OCI-LY7 (cell line): ENCODE data around the gene ZMYND11. TPM values are rescaled to one million over a fixed set of nuclear protein-coding genes. Genes with fewer than 3 reads are reported as not detected.

Source experiments
- BruUV-seq: library from RNA; stranded (reverse); fragments of 400-500 nt; replicated peaks from 2 replicates; lab custom pipeline; 2021; lab: Mats Ljungman, UMichigan
- CTCF ChIA-PET: fragments of 300-600 bp; sonication (Branson Sonifier 250); formaldehyde crosslinking; loops from one replicate; lab custom pipeline; 2022; ENCODE audit warnings: antibody characterized with exemption; ENCODE audit not compliant: unreplicated experiment; lab: Charles Lee
- POLR2A ChIA-PET: fragments of 300-600 bp; sonication (Branson Sonifier 250); formaldehyde crosslinking; loops from one replicate; lab custom pipeline; 2022; ENCODE audit warnings: antibody characterized with exemption; lab: Charles Lee
- DNase-seq: peaks from one replicate; pipeline ENCODE4 v3.0.0-alpha.2; 2015; ENCODE audit warnings: low spot score
- H2AFZ ChIP-seq: fragments of 200-600 bp; sonication (generic), shearing (Covaris generic); 2 replicates; pipeline ENCODE4 v1.6.1; 2014; ENCODE audit warnings: mild to moderate bottlenecking, antibody characterized with exemption, low read length, moderate library complexity
- H3K27ac ChIP-seq: fragments of 200-600 bp; sonication (generic); 2 replicates; pipeline ENCODE4 v1.5.1; 2014; ENCODE audit warnings: mixed run types, low read depth, mild to moderate bottlenecking, moderate library complexity, low read length, inconsistent platforms; ENCODE audit not compliant: poor library complexity, severe bottlenecking
- H3K36me3 ChIP-seq: fragments of 200-600 bp; sonication (generic); 2 replicates; pipeline ENCODE4 v1.6.1; 2014; ENCODE audit warnings: mild to moderate bottlenecking, antibody characterized with exemption, low read length, moderate library complexity, mixed read lengths; ENCODE audit not compliant: insufficient read depth
- H3K4me1 ChIP-seq: fragments of 200-600 bp; sonication (generic); 2 replicates; pipeline ENCODE4 v1.5.1; 2014; ENCODE audit warnings: mild to moderate bottlenecking, low read length; ENCODE audit not compliant: insufficient read depth, poor library complexity, severe bottlenecking
- H3K4me2 ChIP-seq: fragments of 200-600 bp; sonication (generic); 2 replicates; pipeline ENCODE4 v1.6.1; 2014; ENCODE audit warnings: mild to moderate bottlenecking, low read length
- H3K4me3 ChIP-seq: fragments of 200-600 bp; sonication (generic); 2 replicates; pipeline ENCODE4 v1.5.1; 2014; ENCODE audit warnings: mild to moderate bottlenecking, low read depth, low read length; ENCODE audit not compliant: poor library complexity, severe bottlenecking
- H3K79me2 ChIP-seq: fragments of 200-600 bp; sonication (generic); 2 replicates; pipeline ENCODE4 v1.6.1; 2016; ENCODE audit warnings: low read depth, mild to moderate bottlenecking, low read length, moderate library complexity, mixed read lengths; ENCODE audit not compliant: insufficient read depth
- H3K9me2 ChIP-seq: fragments of 200-600 bp; sonication (generic); 2 replicates; pipeline ENCODE4 v1.6.1; 2016; ENCODE audit warnings: mild to moderate bottlenecking, low read length, mixed read lengths; ENCODE audit not compliant: insufficient read depth
- H3K9me3 ChIP-seq: fragments of 200-600 bp; sonication (generic); 2 replicates; pipeline ENCODE4 v1.6.1; 2014; ENCODE audit warnings: mild to moderate bottlenecking, mixed run types, low read length, mixed read lengths
- H4K20me1 ChIP-seq: fragments of 200-600 bp; sonication (generic); 2 replicates; pipeline ENCODE4 v1.6.1; 2014; ENCODE audit warnings: mild to moderate bottlenecking, antibody characterized with exemption, low read length, moderate library complexity, mixed read lengths; ENCODE audit not compliant: insufficient read depth
- CTCF ChIP-seq: fragments of 200-600 bp; sonication (generic); conservative IDR thresholded peaks from 2 replicates; pipeline ENCODE4 v1.5.1; 2014; ENCODE audit warnings: mild to moderate bottlenecking, antibody characterized with exemption, low read length, moderate library complexity, mixed read lengths
- EZH2phosphoT487 ChIP-seq: fragments of 200-600 bp; sonication (generic); IDR thresholded peaks from 2 replicates; pipeline ENCODE4 v1.6.1; 2018; ENCODE audit warnings: low read depth, borderline replicate concordance, mild to moderate bottlenecking, mixed run types, antibody characterized with exemption, low read length, moderate library complexity, mixed read lengths
- intact Hi-C: fragments of 100-400 bp; cut with micrococcal nuclease; formaldehyde crosslinking; loops from one replicate; pipeline ENCODE4 v1.10.0; 2022; ENCODE audit not compliant: unreplicated experiment
- total RNA-seq, 2 experiments: library from RNA; depleted of rRNA in 1 of 2; stranded (reverse); fragments of >200 nt in 1 of 2; shearing (Covaris generic) in 1 of 2; gene quantifications; 2 replicates each; pipeline ENCODE4 v1.2.3, GENCODE V29; 2014 to 2022

Gene ZMYND11
- total RNA-seq, 2 experiments from 2014 or later: 4.0 to 5.5 TPM

GRCh38 chr10:154348-154747, 19.1 kb downstream of the ZMYND11 start:
- POLR2A ChIA-PET: no interaction called here

GRCh38 chr10:167383-167782, 32.1 kb downstream of the ZMYND11 start:
- TF ChIP-seq CTCF (no peak), EZH2phosphoT487 (no peak)
- intact Hi-C loops: no loop called here
- no TSS peak for BruUV-seq
- CTCF ChIA-PET: no interaction called here
- no peak overlapping the region for H3K27ac ChIP-seq
- H4K20me1 ChIP-seq: no peaks in the 10 kb centered on the region
- no peak overlapping the region for H3K4me3 ChIP-seq
- no peaks in the 10 kb centered on the region for H3K9me3 ChIP-seq
- no peaks in the 10 kb centered on the region for H3K4me1 ChIP-seq
- no peaks in the 10 kb centered on the region for H3K79me2 ChIP-seq
- H3K9me2 ChIP-seq: no peaks in the 10 kb centered on the region
- no peak for DNase-seq
- POLR2A ChIA-PET: no interaction called here
- no peaks in the 10 kb centered on the region for H3K36me3 ChIP-seq
- H2AFZ ChIP-seq: no peak overlapping the region
- H3K4me2 ChIP-seq: no peak overlapping the region

More at GRCh38 chr10:154348-154747, 19.1 kb downstream of the ZMYND11 start:
- no peak overlapping the region for H3K4me3 ChIP-seq
- no TSS peak for BruUV-seq
- no peak overlapping the region for H2AFZ ChIP-seq
- H3K79me2 ChIP-seq: no peaks in the 10 kb centered on the region
- intact Hi-C loops: no loop called here
- no peaks in the 10 kb centered on the region for H3K4me1 ChIP-seq
- H3K4me2 ChIP-seq: no peak overlapping the region
- CTCF ChIA-PET: no interaction called here
- DNase-seq: no peak
- H3K36me3 ChIP-seq: no peaks in the 10 kb centered on the region
- H3K27ac ChIP-seq: no peak overlapping the region
- H3K9me3 ChIP-seq: no peaks in the 10 kb centered on the region
- TF ChIP-seq CTCF (no peak), EZH2phosphoT487 (no peak)
- H4K20me1 ChIP-seq: no peaks in the 10 kb centered on the region
- no peaks in the 10 kb centered on the region for H3K9me2 ChIP-seq

GRCh38 chr10:173741-174140, 38.5 kb downstream of the ZMYND11 start:
- H3K4me3 ChIP-seq: no peak overlapping the region
- DNase-seq: no peak
- no peaks in the 10 kb centered on the region for H3K79me2 ChIP-seq
- intact Hi-C loops: no loop called here
- H2AFZ ChIP-seq: no peak overlapping the region
- H3K9me2 ChIP-seq: no peaks in the 10 kb centered on the region
- no peaks in the 10 kb centered on the region for H3K9me3 ChIP-seq
- H4K20me1 ChIP-seq: no peaks in the 10 kb centered on the region
- CTCF ChIA-PET: no interaction called here
- POLR2A ChIA-PET: interaction anchor here (0.5 kb wide), 1 partner anchor 657 kb away, joined by 4 read pairs; no protein-coding TSS in a partner anchor
- TF ChIP-seq CTCF (no peak), EZH2phosphoT487 (no peak)
- no peaks in the 10 kb centered on the region for H3K4me1 ChIP-seq
- no peak overlapping the region for H3K4me2 ChIP-seq
- H3K27ac ChIP-seq: no peak overlapping the region
- H3K36me3 ChIP-seq: no peaks in the 10 kb centered on the region
- BruUV-seq: no TSS peak
